Mammary epithelial cell (primary cell): ENCODE results near the gene CBY3.
"Not testable (repeated sequence)": the region's sequence is repeated elsewhere in the genome, so short reads cannot be mapped to it uniquely, and the experiment has no call there.

ENCODE experiments used
- CTCF ChIP-seq, 2 donors: IDR thresholded peaks in 1 of 2; conservative IDR thresholded peaks in 1 of 2; 2 replicates each; pipeline ENCODE4 v1.5.1; 2011 to 2012; ENCODE audit warnings: inconsistent platforms in 2 of 2, low read length in 2 of 2, mild to moderate bottlenecking in 2 of 2, control low read depth in 1 of 2, low read depth in 1 of 2; ENCODE audit not compliant: insufficient read depth in 1 of 2; ENCODE audit errors: extremely low read depth in 1 of 2
- EZH2 ChIP-seq: IDR thresholded peaks from 2 replicates; pipeline ENCODE4 v1.6.1; 2012; ENCODE audit warnings: low read length, inconsistent platforms, borderline replicate concordance

- TF ChIP-seq CTCF (conservative IDR thresholded peaks at IDR 0.05 in 1 of 2, IDR thresholded peaks at IDR 0.05 in 1 of 2; ENCODE audit: extremely low read depth in 1 of 2, insufficient read depth in 1 of 2, low read depth in 1 of 2, low read length in 2 of 2); EZH2: not testable (repeated sequence)
Measured at GRCh38 chr5:179641745-179642144, 39.1 kb downstream of the CBY3 start.
